Keratinocyte (primary cell): ENCODE measurements around the gene PER2. TPM values are rescaled to one million over a fixed set of nuclear protein-coding genes. Genes with fewer than 3 reads are reported as not detected.

Source experiments
- DNase-seq: peaks from one replicate; pipeline ENCODE4 v3.0.0-alpha.2; 2011; ENCODE audit warnings: low read depth, missing footprints, low spot score
- FAIRE-seq: peaks from 2 replicates; lab custom pipeline; 2011; peaks lifted over from hg19 to GRCh38; lab: Jason Lieb, UNC
- H2AFZ ChIP-seq: 2 replicates; pipeline ENCODE4 v1.6.0; 2012; ENCODE audit warnings: low read length, control low read depth, inconsistent platforms; ENCODE audit not compliant: control insufficient read depth
- H3K27ac ChIP-seq: 2 replicates; pipeline ENCODE4 v1.5.1; 2011; ENCODE audit warnings: low read length; ENCODE audit not compliant: control insufficient read depth, insufficient read depth
- H3K27me3 ChIP-seq: 3 replicates; pipeline ENCODE4 v1.6.0; 2011; ENCODE audit warnings: low read length; ENCODE audit not compliant: control insufficient read depth, insufficient read depth; ENCODE audit errors: extremely low read depth
- H3K36me3 ChIP-seq, 2 experiments: 2 replicates in 1 of 2; 3 replicates in 1 of 2; pipeline ENCODE4 v1.5.1; 2011; ENCODE audit warnings: low read length in 2 of 2, mild to moderate bottlenecking in 1 of 2; ENCODE audit not compliant: control insufficient read depth in 2 of 2, insufficient read depth in 2 of 2; ENCODE audit errors: extremely low read depth in 1 of 2
- H3K4me1 ChIP-seq: 3 replicates; pipeline ENCODE4 v1.5.1; 2011; ENCODE audit warnings: low read length; ENCODE audit not compliant: control insufficient read depth, insufficient read depth; ENCODE audit errors: extremely low read depth
- H3K4me2 ChIP-seq: 3 replicates; pipeline ENCODE4 v1.6.0; 2011; ENCODE audit warnings: low read depth, low read length; ENCODE audit not compliant: control insufficient read depth, insufficient read depth; ENCODE audit errors: extremely low read depth
- H3K4me3 ChIP-seq, 3 experiments: fragments of 200-600 bp in 1 of 3; sonication (generic) in 1 of 3; 2 replicates in 2 of 3; 3 replicates in 1 of 3; pipeline ENCODE4 v1.5.1; 2011 to 2016; ENCODE audit warnings: low read length in 3 of 3, mild to moderate bottlenecking in 3 of 3, control low read depth in 2 of 3, inconsistent platforms in 1 of 3, low read depth in 1 of 3, mixed read lengths in 1 of 3, mixed run types in 1 of 3, moderate library complexity in 1 of 3; ENCODE audit not compliant: control insufficient read depth in 2 of 3, insufficient read depth in 2 of 3; ENCODE audit errors: extremely low read depth in 1 of 3
- H3K79me2 ChIP-seq: 2 replicates; pipeline ENCODE4 v1.6.0; 2012; ENCODE audit warnings: low read length; ENCODE audit not compliant: control insufficient read depth, insufficient read depth
- H3K9ac ChIP-seq: 3 replicates; pipeline ENCODE4 v1.6.0; 2011; ENCODE audit warnings: low read length; ENCODE audit not compliant: control insufficient read depth, insufficient read depth; ENCODE audit errors: extremely low read depth
- H3K9me1 ChIP-seq: 3 replicates; pipeline ENCODE4 v1.6.0; 2011; ENCODE audit warnings: low read length; ENCODE audit not compliant: control insufficient read depth, insufficient read depth; ENCODE audit errors: extremely low read depth
- H3K9me3 ChIP-seq: 2 replicates; pipeline ENCODE4 v1.5.1; 2012; ENCODE audit warnings: low read depth, low read length; ENCODE audit not compliant: control insufficient read depth
- H4K20me1 ChIP-seq: 3 replicates; pipeline ENCODE4 v1.6.0; 2011; ENCODE audit warnings: low read length; ENCODE audit not compliant: control insufficient read depth, insufficient read depth; ENCODE audit errors: extremely low read depth
- EZH2 ChIP-seq: IDR thresholded peaks from one replicate; pipeline ENCODE4 v1.6.1; 2012; ENCODE audit warnings: inconsistent platforms, mild to moderate bottlenecking, low read length, moderate library complexity
- dilution Hi-C: fragments of 300-500 bp; cut with MboI; formaldehyde crosslinking; loops from one replicate; pipeline ENCODE4 v1.7.0; 2020; ENCODE audit warnings: low sequenced_read_pairs; ENCODE audit not compliant: extremely low pct_ligation_motif_present
- polyA plus RNA-seq, 5 experiments: library from polyadenylated mRNA; depleted of rRNA in 3 of 5; stranded (reverse) in 3 of 5; stranded (forward) in 1 of 5; unstranded in 1 of 5; fragments of >200 nt; gene quantifications; 1 replicate in 1 of 5; 2 replicates in 3 of 5; 3 replicates in 1 of 5; pipeline versions ENCODE4 v1.2.1 to v1.2.3, GENCODE V29; 2011 to 2012; ENCODE audit warnings: missing spikeins in 2 of 5, low read depth in 1 of 5, low replicate concordance in 1 of 5
- TF ChIP-seq, protein P1 (sequence below), 3 experiments: IDR thresholded peaks in 1 of 3; conservative IDR thresholded peaks in 1 of 3; optimal IDR thresholded peaks in 1 of 3; 2 replicates in 2 of 3; 3 replicates in 1 of 3; pipeline versions ENCODE3 to v1.5.1; 2011; ENCODE audit warnings: low read length in 3 of 3, mild to moderate bottlenecking in 3 of 3, moderate library complexity in 2 of 3, control low read depth in 1 of 3, inconsistent platforms in 1 of 3; ENCODE audit not compliant: insufficient read depth in 2 of 3; ENCODE audit errors: extremely low read depth in 1 of 3

The PER2 gene
- polyA plus RNA-seq, 1 donor (not counting 4 experiments of a cell fraction or from before 2014, with no cell fraction given) = 1.6 TPM

DNA sequence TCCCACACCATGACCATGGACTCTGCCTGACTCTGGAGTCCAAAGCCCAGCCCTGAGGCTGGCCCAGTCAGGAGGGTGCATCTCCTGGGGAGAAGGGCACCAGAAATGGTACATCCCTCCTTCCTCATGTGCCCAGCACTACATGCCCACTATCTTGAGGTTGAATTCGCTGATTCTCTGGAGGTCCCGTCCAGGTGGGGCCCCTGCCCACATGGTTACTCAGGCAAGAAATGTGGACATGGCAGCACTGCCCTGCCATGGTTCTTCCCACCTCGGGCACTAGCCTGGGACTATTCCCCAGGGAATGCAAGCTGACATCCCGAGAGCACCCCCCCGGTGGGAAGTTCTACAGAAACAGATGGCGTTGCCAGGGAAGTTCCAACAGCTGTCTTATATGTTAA is 33.3 kb downstream of the PER2 start:
- H3K9ac ChIP-seq = no peak overlapping the region
- TF ChIP-seq, protein P1, sequence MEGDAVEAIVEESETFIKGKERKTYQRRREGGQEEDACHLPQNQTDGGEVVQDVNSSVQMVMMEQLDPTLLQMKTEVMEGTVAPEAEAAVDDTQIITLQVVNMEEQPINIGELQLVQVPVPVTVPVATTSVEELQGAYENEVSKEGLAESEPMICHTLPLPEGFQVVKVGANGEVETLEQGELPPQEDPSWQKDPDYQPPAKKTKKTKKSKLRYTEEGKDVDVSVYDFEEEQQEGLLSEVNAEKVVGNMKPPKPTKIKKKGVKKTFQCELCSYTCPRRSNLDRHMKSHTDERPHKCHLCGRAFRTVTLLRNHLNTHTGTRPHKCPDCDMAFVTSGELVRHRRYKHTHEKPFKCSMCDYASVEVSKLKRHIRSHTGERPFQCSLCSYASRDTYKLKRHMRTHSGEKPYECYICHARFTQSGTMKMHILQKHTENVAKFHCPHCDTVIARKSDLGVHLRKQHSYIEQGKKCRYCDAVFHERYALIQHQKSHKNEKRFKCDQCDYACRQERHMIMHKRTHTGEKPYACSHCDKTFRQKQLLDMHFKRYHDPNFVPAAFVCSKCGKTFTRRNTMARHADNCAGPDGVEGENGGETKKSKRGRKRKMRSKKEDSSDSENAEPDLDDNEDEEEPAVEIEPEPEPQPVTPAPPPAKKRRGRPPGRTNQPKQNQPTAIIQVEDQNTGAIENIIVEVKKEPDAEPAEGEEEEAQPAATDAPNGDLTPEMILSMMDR (optimal IDR thresholded peaks at IDR 0.05 in 1 of 3, IDR thresholded peaks at IDR 0.05 in 1 of 3, conservative IDR thresholded peaks at IDR 0.05 in 1 of 3; ENCODE audit: extremely low read depth in 1 of 3, insufficient read depth in 2 of 3, low read length in 3 of 3) = no peak
- no peak for TF ChIP-seq EZH2
- no peaks in the 10 kb centered on the region for H3K4me1 ChIP-seq
- H3K79me2 ChIP-seq = no peaks in the 10 kb centered on the region
- no peaks in the 10 kb centered on the region for H3K27me3 ChIP-seq
- H3K9me1 ChIP-seq = no peaks in the 10 kb centered on the region
- dilution Hi-C loops = no loop called here
- no peak for FAIRE-seq
- DNase-seq = no peak
- H3K4me3 ChIP-seq = no peak overlapping the region
- H3K9me3 ChIP-seq = no peaks in the 10 kb centered on the region
- no peaks in the 10 kb centered on the region for H4K20me1 ChIP-seq
- H2AFZ ChIP-seq = no peak overlapping the region
- peaks cover 3 to 20% of the 10 kb centered on the region in 2 experiments for H3K36me3 ChIP-seq
- no peak overlapping the region for H3K27ac ChIP-seq
- no peak overlapping the region for H3K4me2 ChIP-seq

DNA sequence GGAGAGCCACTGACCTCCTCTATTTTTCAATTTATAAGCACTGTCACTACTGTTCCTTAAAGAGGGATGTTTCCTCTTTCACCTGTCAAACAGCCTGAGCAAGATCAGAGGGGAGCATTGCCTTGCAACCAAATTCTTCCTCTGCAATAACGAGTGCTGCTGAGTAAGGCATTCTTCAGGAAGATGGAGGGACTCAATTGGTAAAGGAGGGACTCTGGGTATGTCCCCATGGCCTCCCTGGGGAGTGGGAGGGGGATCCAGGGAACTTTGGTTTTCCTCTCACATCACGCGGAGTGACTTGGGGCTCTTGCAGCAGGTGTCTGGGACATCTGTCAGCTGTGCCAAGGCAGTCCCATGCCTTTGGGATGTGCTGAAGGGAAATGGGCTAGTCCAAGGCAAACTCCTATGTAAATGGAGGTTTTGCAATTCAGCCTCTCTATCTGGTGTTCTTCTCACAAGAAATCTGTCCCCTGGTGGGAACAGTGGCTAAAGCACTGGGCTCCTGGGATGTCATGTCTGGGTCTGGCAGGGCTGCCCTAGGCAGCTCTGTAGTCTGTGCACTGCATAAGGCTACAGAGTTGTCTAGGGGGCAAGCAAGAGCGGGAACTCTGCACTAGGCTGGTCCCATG is 34.2 kb downstream of the PER2 start:
- Histone ChIP-seq H3K27ac (no peak overlapping the region), H4K20me1 (no peaks in the 10 kb centered on the region), H3K9me1 (no peaks in the 10 kb centered on the region), H2AFZ (no peak overlapping the region), H3K9me3 (no peaks in the 10 kb centered on the region), H3K79me2 (no peaks in the 10 kb centered on the region), H3K4me1 (no peaks in the 10 kb centered on the region), H3K36me3 (peaks cover 3 to 20% of the 10 kb centered on the region in 2 experiments), H3K4me2 (no peak overlapping the region), H3K9ac (no peak overlapping the region), H3K4me3 (no peak overlapping the region), H3K27me3 (no peaks in the 10 kb centered on the region)
- DNase-seq = no peak
- dilution Hi-C loops = no loop called here
- TF ChIP-seq, protein P1 (optimal IDR thresholded peaks at IDR 0.05 in 1 of 3, IDR thresholded peaks at IDR 0.05 in 1 of 3, conservative IDR thresholded peaks at IDR 0.05 in 1 of 3; ENCODE audit: extremely low read depth in 1 of 3, insufficient read depth in 2 of 3, low read length in 3 of 3) = no peak
- no peak for TF ChIP-seq EZH2
- FAIRE-seq = no peak
